HUES48 (cell line): Measurements from ENCODE around the gene LYRM4.

Experiments used
- H3K27ac ChIP-seq: one replicate; pipeline ENCODE4 v1.7.0; 2013; ENCODE audit warnings: low read depth, low read length, inconsistent platforms
- H3K27me3 ChIP-seq: 2 replicates; pipeline ENCODE4 v1.6.1; 2013; ENCODE audit warnings: mild to moderate bottlenecking, low read length; ENCODE audit not compliant: control insufficient read depth, insufficient read depth
- H3K36me3 ChIP-seq: 2 replicates; pipeline ENCODE4 v1.6.1; 2013; ENCODE audit warnings: low read length; ENCODE audit not compliant: control insufficient read depth, insufficient read depth
- H3K4me1 ChIP-seq: 2 replicates; pipeline ENCODE4 v1.6.1; 2013; ENCODE audit warnings: mild to moderate bottlenecking, low read length; ENCODE audit not compliant: control insufficient read depth, insufficient read depth
- H3K4me3 ChIP-seq: 2 replicates; pipeline ENCODE4 v1.5.1; 2013; ENCODE audit warnings: mild to moderate bottlenecking, low read depth, low read length
- H3K9ac ChIP-seq: 2 replicates; pipeline ENCODE4 v1.6.1; 2013; ENCODE audit warnings: mild to moderate bottlenecking, low read depth, low read length, moderate library complexity
- H3K9me3 ChIP-seq: 2 replicates; pipeline ENCODE4 v1.6.1; 2013; ENCODE audit warnings: low read length; ENCODE audit not compliant: control insufficient read depth, insufficient read depth

LYRM4 gene

DNA sequence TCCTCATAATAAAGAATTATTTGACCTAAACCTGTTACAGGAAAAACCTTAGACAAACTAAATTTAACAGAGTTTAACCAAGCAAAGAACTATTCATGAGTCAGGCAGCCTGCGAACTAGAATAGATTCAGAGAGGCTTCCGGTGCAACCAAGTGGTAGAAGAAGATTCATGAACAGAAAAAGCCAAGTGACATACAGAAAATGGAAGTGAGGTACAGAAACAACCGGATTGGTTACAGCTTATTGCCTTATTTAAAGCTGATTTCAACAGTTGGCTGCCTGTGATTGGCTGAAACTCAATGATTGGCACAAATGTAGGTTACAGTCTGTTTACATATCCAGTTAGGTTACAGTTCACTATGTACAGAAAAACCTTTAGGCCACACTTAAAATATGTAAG is 165.5 kb downstream of the LYRM4 start:
- H3K4me1 ChIP-seq = no peaks in the 10 kb centered on the region
- H3K9ac ChIP-seq = no peak overlapping the region
- no peak overlapping the region for H3K27ac ChIP-seq

DNA sequence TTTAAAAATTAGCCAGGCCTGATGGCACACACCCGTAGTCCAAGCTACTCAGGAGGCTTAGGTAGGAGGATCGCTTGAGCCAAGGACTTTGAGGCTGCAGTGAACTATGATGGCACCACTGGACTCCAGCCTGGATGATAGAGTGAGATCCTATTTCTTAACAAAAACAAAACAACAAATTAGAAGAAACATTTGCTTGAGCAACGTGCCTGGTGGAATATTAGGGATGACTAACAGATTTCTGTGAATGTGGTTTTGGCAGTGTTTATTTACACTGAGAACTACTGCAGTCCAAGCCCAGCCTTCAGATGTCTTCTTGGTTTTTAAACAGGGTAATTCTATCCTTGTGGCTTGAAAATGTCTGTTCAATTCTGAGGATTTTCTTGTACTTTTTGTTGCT is 166.4 kb downstream of the LYRM4 start:
- H3K9ac ChIP-seq = no peak overlapping the region
- H3K27me3 ChIP-seq = peaks cover 11% of the 10 kb centered on the region; the same call in 1 of the 2 replicates
- no peak overlapping the region for H3K27ac ChIP-seq
- H3K4me3 ChIP-seq = no peak overlapping the region
- no peaks in the 10 kb centered on the region for H3K4me1 ChIP-seq
- H3K36me3 ChIP-seq = no peaks in the 10 kb centered on the region
- no peaks in the 10 kb centered on the region for H3K9me3 ChIP-seq

More for the DNA sequence above, 165.5 kb downstream of the LYRM4 start:
- Histone ChIP-seq H3K9me3 (no peaks in the 10 kb centered on the region), H3K4me3 (no peak overlapping the region), H3K36me3 (no peaks in the 10 kb centered on the region), H3K27me3 (peaks cover 5% of the 10 kb centered on the region; the same call in 1 of the 2 replicates)

DNA sequence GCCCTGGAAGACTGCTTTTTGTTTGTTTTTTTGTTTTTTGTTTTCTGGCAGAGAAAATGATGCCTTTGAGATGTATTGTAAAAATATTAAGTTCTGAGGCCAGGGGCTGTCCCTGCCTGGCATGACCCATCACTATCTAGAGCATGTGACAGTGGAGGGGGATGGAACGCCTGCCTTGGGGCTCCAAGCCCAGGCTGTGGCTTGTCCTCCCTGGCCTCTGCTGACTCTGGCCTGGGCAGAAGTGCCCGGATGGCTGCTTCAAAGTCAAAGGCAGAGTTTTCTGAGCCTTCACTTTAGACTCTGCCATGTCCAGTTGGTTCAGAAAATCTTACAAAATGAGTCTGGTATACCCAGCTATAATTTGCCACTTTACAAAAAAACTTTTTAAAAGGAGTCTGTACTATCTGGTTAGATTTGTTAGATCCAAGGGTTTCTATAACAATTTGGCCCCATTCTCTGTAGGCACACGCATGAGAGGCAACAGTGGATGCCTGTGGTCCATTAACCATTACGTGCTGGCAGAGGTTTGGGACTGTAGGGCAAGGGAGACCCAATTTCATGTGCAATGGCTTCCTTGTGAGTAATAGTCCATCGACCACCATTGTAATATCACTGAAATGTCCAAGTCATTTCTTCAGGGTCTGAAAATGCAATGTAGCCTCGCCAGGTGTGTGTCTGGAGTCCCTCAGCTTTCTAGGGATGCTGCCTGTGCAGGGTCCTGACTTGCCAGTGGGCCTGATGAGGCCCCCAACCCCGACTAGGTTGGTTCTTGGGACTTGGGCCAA is 167.3 kb downstream of the LYRM4 start:
- Histone ChIP-seq H3K9ac (no peak overlapping the region), H3K4me1 (no peaks in the 10 kb centered on the region), H3K9me3 (no peaks in the 10 kb centered on the region), H3K27ac (no peak overlapping the region), H3K4me3 (no peak overlapping the region), H3K36me3 (no peaks in the 10 kb centered on the region), H3K27me3 (peaks cover 15% of the 10 kb centered on the region)

DNA sequence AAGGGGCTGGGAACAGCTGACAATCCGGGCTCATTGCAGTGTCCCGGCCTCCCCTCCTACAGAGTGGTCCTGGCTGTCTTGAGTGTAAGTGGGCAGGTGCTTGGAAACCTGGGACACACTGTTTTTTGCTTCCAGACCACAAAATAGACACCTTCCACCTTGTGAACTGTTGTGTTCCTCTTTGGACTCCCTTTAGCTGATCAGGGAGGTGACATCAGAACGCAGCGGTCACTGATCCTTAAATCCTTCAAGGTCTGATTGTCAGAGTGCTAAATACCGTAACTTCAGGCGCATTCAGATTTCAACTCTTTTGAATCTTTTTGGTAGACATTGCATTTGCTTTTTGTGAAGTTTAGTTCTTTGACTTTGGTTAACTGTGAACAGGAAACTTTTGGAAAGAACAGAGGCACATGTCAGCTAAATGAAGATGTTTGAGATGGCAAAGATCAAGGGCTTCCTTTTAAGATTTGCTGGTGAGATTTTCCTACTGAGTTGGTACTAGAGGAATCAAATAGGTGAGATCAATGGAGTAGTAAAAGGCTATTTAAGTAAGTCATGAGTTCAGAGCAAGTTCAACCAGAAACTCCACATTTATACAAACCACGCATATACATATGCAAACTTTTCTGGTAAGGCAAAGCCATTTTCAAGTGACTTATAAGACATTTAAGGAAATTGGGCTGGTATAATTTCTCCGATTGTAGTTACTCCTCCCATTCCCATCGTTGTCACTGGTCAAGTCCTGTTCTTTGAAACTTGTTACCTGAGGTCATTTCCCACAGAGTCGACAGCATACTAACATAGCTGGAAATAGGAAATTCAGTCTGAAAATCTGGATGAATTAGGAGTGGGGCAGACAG is 169.3 kb downstream of the LYRM4 start:
- no peak overlapping the region for H3K4me3 ChIP-seq
- peaks cover 33% of the 10 kb centered on the region for H3K27me3 ChIP-seq
- no peak overlapping the region for H3K27ac ChIP-seq
- H3K9ac ChIP-seq = no peak overlapping the region
- no peaks in the 10 kb centered on the region for H3K36me3 ChIP-seq
- no peaks in the 10 kb centered on the region for H3K9me3 ChIP-seq
- H3K4me1 ChIP-seq = peaks cover 5% of the 10 kb centered on the region; the same call in 1 of the 2 replicates

DNA sequence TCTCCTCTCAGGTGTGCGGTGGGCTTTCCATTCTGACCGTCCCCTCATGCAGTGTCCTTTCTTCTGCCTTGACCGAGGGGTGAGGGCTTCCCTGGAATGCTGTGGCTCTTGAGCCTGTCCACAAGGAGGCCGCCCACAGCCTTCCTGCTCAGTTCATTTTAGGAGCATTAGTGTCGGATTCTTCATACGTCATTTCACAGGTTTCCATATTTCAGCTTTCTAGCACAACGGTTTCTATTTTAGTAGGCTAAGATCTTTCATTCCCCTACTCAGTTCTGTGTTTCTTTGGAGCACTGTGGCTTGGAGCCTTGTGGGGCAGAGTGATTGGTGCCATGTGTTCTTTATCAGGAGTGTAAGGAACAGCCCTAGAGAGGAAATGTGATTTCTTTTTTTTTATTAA is 170.1 kb downstream of the LYRM4 start:
- Histone ChIP-seq H3K9me3 (no peaks in the 10 kb centered on the region), H3K4me3 (no peak overlapping the region), H3K36me3 (no peaks in the 10 kb centered on the region), H3K9ac (no peak overlapping the region), H3K27ac (no peak overlapping the region), H3K4me1 (peaks cover 5% of the 10 kb centered on the region; the same call in 1 of the 2 replicates), H3K27me3 (peaks cover 41% of the 10 kb centered on the region)

DNA sequence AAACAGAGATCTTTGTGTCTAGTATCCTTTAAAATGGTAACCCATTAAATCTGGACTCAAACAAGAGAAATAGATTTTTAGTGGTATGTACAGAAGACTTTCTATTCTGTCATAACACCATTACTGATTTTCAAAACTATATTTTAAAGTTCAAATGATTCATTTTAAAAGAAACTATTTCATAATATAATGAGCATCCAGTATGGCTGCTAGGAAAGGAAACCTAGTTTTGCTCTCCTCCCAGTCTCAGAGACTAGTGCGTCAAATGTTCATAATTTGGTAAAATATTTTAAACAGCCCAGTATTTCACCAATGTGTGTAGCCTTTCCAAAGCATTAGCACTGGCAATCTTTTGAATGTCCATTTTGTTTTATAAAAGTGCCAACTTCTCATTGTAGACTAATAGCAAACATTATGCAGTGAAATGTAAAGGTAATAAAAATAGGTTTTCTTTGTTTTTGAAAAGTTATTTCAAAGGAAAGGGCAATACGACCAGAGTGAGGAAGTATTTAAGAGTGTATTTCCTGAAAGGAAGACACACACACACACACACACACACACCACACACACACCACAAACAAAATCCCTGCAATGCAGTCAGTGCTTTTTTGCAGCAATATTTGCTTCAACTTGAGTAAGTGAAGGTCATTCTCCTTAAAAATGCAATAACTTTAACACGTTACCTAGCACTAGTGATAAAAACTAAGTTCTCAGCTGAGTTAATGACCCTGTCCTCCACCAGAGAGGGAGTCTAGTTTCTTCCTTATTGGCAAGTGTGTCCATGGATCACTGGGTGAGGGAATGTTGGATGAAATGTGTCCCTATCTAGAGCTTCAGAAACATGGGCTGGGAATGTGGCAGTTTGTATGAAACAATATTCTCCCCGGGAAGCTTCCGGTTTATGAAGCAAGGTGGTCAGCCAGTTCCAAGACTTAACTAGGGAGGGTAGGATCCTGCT is 171.0 kb downstream of the LYRM4 start:
- Histone ChIP-seq H3K36me3 (no peaks in the 10 kb centered on the region), H3K27me3 (peaks cover 50% of the 10 kb centered on the region), H3K4me1 (peaks cover 5% of the 10 kb centered on the region; the same call in 1 of the 2 replicates), H3K9me3 (no peaks in the 10 kb centered on the region), H3K4me3 (no peak overlapping the region), H3K27ac (no peak overlapping the region), H3K9ac (no peak overlapping the region)

DNA sequence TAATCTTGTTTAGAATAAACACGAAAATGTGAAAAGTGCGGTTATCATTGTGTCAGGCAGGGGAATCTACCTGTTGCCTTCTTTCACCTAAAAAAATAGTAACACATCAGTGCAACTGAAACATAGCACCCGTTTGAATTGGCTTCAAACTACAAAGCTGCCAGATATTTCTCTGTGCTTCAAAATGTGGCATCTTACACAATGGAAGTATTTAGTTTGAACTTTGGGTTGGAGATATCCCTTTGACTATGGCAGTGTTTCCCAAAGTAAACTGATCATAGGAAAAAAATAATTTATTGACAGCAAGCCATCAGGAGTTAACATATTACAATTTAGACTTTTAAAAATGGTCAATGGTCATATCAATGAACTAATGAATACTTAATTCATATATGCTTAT is 172.0 kb downstream of the LYRM4 start:
- Histone ChIP-seq H3K9ac (no peak overlapping the region), H3K27ac (no peak overlapping the region), H3K27me3 (peaks cover 59% of the 10 kb centered on the region), H3K36me3 (no peaks in the 10 kb centered on the region), H3K4me1 (peaks cover 5% of the 10 kb centered on the region; the same call in 1 of the 2 replicates), H3K4me3 (no peak overlapping the region), H3K9me3 (no peaks in the 10 kb centered on the region)

DNA sequence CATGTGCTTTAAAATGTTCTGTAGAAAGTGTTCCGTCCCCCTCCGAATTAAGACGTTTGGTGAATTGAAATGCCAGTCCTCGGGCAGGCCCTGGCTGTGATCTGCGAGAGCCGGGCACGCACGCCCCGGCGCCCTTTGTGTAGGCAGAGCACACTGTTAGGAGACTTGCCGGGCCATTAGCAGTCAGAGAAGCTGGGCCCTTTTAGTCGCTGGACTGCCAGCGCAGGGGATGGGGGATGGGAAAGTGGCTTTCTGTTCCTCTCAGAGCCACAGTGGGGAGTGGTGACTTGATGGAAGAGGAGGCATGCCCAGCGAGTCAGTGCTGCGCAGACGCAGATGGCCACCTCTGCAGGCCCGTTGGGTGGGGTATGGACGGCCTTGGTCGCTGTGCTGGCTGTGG is 173.4 kb downstream of the LYRM4 start:
- Histone ChIP-seq H3K36me3 (no peaks in the 10 kb centered on the region), H3K27me3 (peaks cover 73% of the 10 kb centered on the region), H3K9ac (no peak overlapping the region), H3K27ac (no peak overlapping the region), H3K4me3 (no peak overlapping the region), H3K4me1 (peaks cover 5% of the 10 kb centered on the region; the same call in 1 of the 2 replicates), H3K9me3 (no peaks in the 10 kb centered on the region)

DNA sequence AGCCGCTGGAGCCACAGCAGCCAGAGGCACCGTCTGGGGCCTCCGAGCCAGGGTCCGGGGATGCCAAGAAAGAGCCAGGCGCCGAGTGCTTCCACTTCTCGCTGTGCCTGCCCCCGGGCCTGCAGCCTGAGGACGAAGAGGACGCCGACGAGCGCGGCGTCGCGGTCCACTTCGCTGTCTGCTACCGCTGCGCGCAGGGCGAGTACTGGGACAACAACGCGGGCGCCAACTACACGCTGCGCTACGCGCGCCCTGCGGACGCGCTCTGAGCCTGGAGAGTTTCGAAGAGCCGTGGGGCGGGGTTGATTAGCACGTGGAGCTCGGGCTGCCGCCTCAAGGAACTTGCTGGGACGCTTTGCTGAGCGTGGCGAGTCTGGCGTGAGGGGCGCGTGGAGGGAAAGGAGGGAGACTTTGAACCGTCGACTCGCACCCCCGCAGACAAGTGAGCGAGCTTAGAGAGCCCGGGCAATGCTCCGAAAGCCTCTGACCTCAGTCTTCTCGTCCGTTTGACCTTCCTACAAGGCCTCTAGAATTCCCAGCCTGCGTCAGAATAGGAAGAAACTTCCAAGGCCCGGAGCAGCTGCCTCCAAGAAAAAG is 174.4 kb downstream of the LYRM4 start:
- Histone ChIP-seq H3K27ac (no peak overlapping the region), H3K27me3 (peaks cover 82% of the 10 kb centered on the region), H3K9me3 (no peaks in the 10 kb centered on the region), H3K4me1 (peaks cover 5% of the 10 kb centered on the region; the same call in 1 of the 2 replicates), H3K9ac (no peak overlapping the region), H3K4me3 (peak overlapping the region; percentile 63; the same call in 1 of the 2 replicates), H3K36me3 (no peaks in the 10 kb centered on the region)

DNA sequence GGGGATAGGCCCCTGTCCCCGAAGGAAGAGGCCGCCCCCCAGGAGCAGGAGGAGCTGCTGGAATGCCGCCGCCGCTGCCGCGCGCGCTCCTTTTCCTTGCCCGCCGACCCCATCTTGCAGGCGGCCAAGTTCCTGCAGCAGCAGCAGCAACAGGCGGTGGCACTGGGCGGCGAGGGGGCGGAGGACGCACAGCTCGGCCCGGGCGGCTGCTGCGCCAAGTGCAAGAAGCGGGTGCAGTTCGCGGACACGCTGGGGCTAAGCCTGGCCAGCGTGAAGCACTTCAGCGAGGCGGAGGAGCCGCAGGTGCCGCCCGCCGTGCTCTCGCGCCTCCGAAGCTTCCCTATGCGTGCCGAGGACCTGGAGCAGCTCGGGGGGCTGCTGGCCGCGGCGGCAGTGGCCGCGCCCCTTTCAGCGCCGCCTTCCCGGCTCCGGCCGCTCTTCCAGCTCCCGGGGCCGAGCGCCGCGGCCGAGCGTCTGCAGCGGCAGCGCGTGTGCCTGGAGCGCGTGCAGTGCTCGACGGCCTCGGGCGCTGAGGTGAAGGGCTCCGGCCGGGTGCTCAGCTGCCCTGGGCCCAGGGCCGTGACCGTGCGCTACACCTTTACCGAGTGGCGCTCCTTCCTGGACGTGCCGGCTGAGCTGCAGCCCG is 175.0 kb downstream of the LYRM4 start:
- Histone ChIP-seq H3K9ac (no peak overlapping the region), H3K27ac (no peak overlapping the region), H3K36me3 (no peaks in the 10 kb centered on the region), H3K27me3 (peaks cover 85% of the 10 kb centered on the region), H3K9me3 (no peaks in the 10 kb centered on the region), H3K4me1 (peaks cover 5% of the 10 kb centered on the region; the same call in 1 of the 2 replicates), H3K4me3 (peak overlapping the region; percentile 63)
